Adrenal gland (tissue), 5 donors: ENCODE measurements around the gene CACNA1C.

Experiments used
- POLR2A ChIP-seq, 2 donors: fragments of 450-650 bp; IDR thresholded peaks; one replicate each; pipeline ENCODE4 v1.6.1; 2017; ENCODE audit warnings: antibody characterized with exemption in 2 of 2, mild to moderate bottlenecking in 2 of 2, moderate library complexity in 1 of 2
- TF ChIP-seq, protein P1 (sequence below), 6 experiments: fragments of 450-650 bp in 4 of 6; fragments of 200-600 bp in 2 of 6; sonication (generic) in 1 of 6; IDR thresholded peaks; 1 replicate in 5 of 6; 2 replicates in 1 of 6; pipeline versions ENCODE4 v1.5.1 to v1.8.0; 2016 to 2021; ENCODE audit warnings: antibody characterized with exemption in 6 of 6, mild to moderate bottlenecking in 2 of 6, moderate library complexity in 1 of 6
- donor health status: DM: no; HTN: no; CAD: no.

DNA sequence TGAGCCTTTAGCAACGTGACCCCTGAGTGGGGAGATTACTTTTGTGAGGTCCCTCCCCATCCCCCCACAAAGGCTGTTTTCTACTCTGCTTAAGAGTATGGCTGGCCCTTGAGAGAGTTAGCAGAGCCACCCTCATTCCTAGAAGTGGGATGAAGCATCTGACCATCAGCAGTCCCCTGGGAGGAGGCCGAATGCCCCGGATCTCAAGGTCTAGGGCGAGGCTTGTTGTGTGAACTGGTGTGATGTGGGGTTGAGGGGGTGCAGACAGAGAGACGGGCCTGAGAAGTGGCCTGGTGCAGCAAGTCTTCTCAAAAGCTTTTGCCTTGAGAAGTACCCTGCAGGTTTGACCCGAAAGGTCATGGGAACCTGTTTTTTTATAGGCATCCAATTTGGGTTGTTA lies 589.0 kb downstream of the CACNA1C start:
- TF ChIP-seq, protein P1, sequence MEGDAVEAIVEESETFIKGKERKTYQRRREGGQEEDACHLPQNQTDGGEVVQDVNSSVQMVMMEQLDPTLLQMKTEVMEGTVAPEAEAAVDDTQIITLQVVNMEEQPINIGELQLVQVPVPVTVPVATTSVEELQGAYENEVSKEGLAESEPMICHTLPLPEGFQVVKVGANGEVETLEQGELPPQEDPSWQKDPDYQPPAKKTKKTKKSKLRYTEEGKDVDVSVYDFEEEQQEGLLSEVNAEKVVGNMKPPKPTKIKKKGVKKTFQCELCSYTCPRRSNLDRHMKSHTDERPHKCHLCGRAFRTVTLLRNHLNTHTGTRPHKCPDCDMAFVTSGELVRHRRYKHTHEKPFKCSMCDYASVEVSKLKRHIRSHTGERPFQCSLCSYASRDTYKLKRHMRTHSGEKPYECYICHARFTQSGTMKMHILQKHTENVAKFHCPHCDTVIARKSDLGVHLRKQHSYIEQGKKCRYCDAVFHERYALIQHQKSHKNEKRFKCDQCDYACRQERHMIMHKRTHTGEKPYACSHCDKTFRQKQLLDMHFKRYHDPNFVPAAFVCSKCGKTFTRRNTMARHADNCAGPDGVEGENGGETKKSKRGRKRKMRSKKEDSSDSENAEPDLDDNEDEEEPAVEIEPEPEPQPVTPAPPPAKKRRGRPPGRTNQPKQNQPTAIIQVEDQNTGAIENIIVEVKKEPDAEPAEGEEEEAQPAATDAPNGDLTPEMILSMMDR (IDR thresholded peaks at IDR 0.05): no peak
- TF ChIP-seq POLR2A (IDR thresholded peaks at IDR 0.05): no peak
